Measurements from ENCODE around the gene SPINK14. TPM values are rescaled to one million over a fixed set of nuclear protein-coding genes. Genes with fewer than 3 reads are reported as not detected.

The SPINK14 gene
- total and polyA plus RNA-seq, 8 donors: not detected

DNA sequence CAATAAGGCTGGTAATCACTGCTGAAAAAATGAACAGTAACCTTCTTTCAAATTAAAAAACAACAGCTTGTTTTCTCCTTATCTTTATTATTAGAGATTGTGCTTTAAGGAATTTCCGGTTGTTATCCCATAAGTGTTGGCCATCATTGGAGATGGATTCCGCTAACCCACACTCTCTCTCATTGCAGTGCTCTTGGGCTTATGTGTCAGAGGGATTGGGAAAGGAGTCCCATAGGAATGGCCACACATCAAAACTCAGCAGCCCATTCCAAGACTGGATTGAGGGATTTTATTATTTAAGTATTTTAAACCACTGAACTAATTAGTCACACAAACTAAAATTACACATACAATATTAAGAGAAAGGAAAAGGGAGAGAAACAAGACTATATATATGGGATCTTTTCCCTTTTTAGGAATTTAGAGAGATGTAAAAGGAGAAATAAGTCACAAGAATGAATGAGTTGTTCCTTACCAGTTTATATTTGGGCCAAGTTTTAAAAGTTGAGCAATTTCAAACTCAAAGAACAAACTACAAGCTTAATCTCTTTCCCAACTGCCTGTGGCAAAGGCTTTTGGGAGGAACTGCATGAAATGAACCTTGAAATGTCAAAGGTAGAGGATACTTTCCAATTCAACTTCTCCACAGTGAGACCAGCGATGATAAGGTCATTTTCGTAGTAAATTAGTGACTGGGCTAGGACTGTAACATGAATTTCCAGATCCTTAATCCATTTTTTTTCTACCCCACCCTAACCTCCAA, 36.9 kb downstream of the SPINK14 start:
- Histone ChIP-seq H3K4me1 (peaks cover 11 to 16% of the 10 kb centered on the region in 2 donors), H3K27ac (peak overlapping the region in 1 of 2 donors; percentile 42), H3K4me3 (no peak overlapping the region), H3K27me3 (no peaks in the 10 kb centered on the region), H3K36me3 (no peaks in the 10 kb centered on the region), H3K9me3 (no peaks in the 10 kb centered on the region)
- DNase-seq: no peak
- ATAC-seq: peak; percentile 30
- TF ChIP-seq, protein P1, sequence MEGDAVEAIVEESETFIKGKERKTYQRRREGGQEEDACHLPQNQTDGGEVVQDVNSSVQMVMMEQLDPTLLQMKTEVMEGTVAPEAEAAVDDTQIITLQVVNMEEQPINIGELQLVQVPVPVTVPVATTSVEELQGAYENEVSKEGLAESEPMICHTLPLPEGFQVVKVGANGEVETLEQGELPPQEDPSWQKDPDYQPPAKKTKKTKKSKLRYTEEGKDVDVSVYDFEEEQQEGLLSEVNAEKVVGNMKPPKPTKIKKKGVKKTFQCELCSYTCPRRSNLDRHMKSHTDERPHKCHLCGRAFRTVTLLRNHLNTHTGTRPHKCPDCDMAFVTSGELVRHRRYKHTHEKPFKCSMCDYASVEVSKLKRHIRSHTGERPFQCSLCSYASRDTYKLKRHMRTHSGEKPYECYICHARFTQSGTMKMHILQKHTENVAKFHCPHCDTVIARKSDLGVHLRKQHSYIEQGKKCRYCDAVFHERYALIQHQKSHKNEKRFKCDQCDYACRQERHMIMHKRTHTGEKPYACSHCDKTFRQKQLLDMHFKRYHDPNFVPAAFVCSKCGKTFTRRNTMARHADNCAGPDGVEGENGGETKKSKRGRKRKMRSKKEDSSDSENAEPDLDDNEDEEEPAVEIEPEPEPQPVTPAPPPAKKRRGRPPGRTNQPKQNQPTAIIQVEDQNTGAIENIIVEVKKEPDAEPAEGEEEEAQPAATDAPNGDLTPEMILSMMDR (IDR thresholded peaks at IDR 0.05): no peak
- intact Hi-C loops (cut with DNase I): no loop called here

DNA sequence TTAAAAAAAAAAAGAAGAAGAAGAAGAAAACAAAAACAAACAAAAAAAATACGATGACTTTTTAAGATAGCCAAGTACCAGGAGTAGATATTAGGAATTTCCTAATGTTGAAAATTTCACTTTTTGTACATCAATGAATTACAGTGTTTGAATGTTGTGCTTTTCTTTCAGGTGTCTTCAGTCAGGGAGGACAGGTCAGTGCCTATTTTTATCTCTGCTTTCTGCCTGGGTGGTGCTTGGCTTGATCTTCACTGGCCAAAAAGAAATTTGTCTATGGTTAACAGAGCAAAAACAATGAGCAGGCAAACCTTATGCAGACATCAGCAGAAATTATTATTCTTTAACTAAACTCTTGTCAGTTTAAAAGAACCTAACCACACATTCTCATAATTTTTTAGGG, 37.5 kb downstream of the SPINK14 start:
- H3K36me3 ChIP-seq: no peaks in the 10 kb centered on the region
- TF ChIP-seq, protein P1 (IDR thresholded peaks at IDR 0.05): no peak
- no peak overlapping the region for H3K4me3 ChIP-seq
- no peaks in the 10 kb centered on the region for H3K9me3 ChIP-seq
- no peak for ATAC-seq
- no peak for DNase-seq
- intact Hi-C loops (cut with DNase I): no loop called here
- H3K27ac ChIP-seq: peak overlapping the region in 1 of 2 donors; percentile 42
- peaks cover 11 to 16% of the 10 kb centered on the region in 2 donors for H3K4me1 ChIP-seq
- no peaks in the 10 kb centered on the region for H3K27me3 ChIP-seq

DNA sequence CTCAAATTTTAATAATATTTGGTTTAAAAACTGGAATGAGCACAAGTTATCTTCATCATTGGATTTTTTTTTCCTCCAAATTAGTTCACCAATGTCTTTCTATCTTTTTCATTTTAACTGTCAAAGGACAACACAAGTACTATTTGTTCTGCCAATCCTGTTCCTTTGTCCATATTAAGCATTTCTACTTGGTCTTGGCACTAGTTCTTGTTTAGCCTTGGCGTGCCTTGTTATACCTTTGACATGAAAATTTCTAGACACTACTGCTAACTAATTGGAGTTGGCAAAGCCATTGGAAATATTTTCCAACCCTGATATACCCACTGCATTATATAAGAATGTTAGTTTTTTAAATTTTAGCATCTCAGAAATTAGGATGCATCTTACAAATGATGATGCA, 38.3 kb downstream of the SPINK14 start:
- H3K27ac ChIP-seq: no peak overlapping the region
- no peaks in the 10 kb centered on the region for H3K36me3 ChIP-seq
- H3K4me1 ChIP-seq: peaks cover 11% of the 10 kb centered on the region in 2 donors
- H3K4me3 ChIP-seq: no peak overlapping the region
- no peaks in the 10 kb centered on the region for H3K27me3 ChIP-seq
- H3K9me3 ChIP-seq: no peaks in the 10 kb centered on the region
- TF ChIP-seq, protein P1 (IDR thresholded peaks at IDR 0.05): no peak
- intact Hi-C loops (cut with DNase I): no loop called here
- ATAC-seq (no peak), DNase-seq (no peak)

DNA sequence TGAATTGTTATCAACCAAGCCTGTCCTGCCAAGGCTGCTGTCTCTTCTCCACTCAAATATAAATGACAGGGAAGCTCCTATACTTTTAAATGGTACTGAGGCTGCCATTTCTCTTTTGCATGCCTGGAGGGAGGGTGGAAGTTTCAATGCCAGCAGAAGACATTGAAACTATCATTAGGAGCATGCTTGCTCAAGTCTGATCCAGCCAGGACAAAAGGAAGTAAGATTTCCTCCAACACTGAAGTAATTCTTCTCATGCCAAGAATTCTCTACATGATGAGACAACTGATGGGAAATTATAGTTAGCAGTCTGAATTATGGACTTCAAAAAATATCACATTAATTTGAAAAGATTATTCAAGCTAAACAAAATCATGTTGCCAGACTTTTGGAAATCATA, 39.9 kb downstream of the SPINK14 start:
- Histone ChIP-seq H3K27me3 (no peaks in the 10 kb centered on the region), H3K4me3 (no peak overlapping the region), H3K36me3 (no peaks in the 10 kb centered on the region), H3K4me1 (peaks cover 11% of the 10 kb centered on the region in 2 donors), H3K9me3 (no peaks in the 10 kb centered on the region), H3K27ac (no peak overlapping the region)
- DNase-seq (no peak), ATAC-seq (no peak)
- TF ChIP-seq, protein P1 (IDR thresholded peaks at IDR 0.05): no peak
- intact Hi-C loops (cut with DNase I): no loop called here

DNA sequence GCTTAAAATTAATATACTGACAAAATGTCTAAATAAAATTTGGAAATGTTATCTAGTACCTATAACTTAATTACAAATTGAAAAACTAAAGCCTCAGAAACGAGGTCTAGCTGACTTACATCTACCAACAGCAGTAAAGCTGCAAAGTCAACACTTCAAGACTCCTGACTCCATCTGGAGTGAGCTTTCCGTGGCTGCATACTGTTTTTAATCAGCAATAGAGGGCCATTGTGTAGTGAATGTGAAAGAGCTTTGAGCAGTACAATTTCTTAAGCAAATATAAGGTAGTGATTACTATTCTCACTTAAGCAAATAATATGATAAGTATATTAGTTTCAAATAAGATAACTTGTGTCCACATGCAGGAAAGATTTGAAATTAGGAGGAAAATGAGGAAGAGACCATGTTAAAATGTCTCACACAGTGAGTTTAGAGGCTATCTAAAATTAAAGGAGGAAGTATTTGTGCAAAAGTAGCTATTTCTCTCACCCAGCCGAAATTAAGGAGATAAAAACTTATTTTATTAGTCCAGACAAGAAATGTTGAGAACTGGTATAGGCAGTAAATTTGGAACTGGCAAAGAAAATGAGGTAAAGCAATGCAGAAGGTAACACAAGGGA, 40.9 kb downstream of the SPINK14 start:
- TF ChIP-seq, protein P1 (IDR thresholded peaks at IDR 0.05): no peak
- Histone ChIP-seq H3K4me3 (no peak overlapping the region), H3K27me3 (no peaks in the 10 kb centered on the region), H3K4me1 (peaks cover 11% of the 10 kb centered on the region in 2 donors), H3K36me3 (no peaks in the 10 kb centered on the region), H3K27ac (peak overlapping the region in 1 of 2 donors; percentile 23), H3K9me3 (no peaks in the 10 kb centered on the region)
- DNase-seq: peak in 1 of 4 donors; percentile 16
- peak; percentile 94 for ATAC-seq
- intact Hi-C loops (cut with DNase I): no loop called here
